Gastrocnemius medialis (tissue), 4 donors: Measurements from ENCODE around the gene LRRC75A. TPM values are rescaled to one million over a fixed set of nuclear protein-coding genes. Genes with fewer than 3 reads are reported as not detected.

Source experiments
- ATAC-seq, 2 donors: fragments of 150-250 bp; one replicate each; pipeline ENCODE4 v1.9.1; 2016
- DNase-seq, 2 donors: peaks; one replicate each; pipeline ENCODE4 v3.0.0-alpha.2; 2019
- H3K27ac ChIP-seq, 4 donors: fragments of 200-600 bp; sonication (generic); 1 replicate in 1 of 4; 2 replicates in 3 of 4; pipeline ENCODE4 v1.5.1; 2016 to 2018; ENCODE audit warnings: mild to moderate bottlenecking in 2 of 4, moderate library complexity in 1 of 4
- H3K27me3 ChIP-seq, 3 donors: fragments of 200-600 bp; sonication (generic) in 2 of 3; 1 replicate in 1 of 3; 2 replicates in 2 of 3; pipeline versions ENCODE4 v1.5.1 to v1.6.0; 2016 to 2019; ENCODE audit warnings: mild to moderate bottlenecking in 1 of 3, moderate library complexity in 1 of 3
- H3K36me3 ChIP-seq, 2 donors: fragments of 200-600 bp; sonication (generic) in 1 of 2; one replicate each; pipeline ENCODE4 v1.5.1; 2017 to 2018
- H3K4me1 ChIP-seq, 2 donors: fragments of 200-600 bp; sonication (generic) in 1 of 2; one replicate each; pipeline ENCODE4 v1.5.1; 2016 to 2017; ENCODE audit warnings: mild to moderate bottlenecking in 2 of 2
- H3K4me3 ChIP-seq, 4 donors: fragments of 200-600 bp; sonication (generic) in 3 of 4; 1 replicate in 1 of 4; 2 replicates in 3 of 4; pipeline ENCODE4 v1.5.1; 2016 to 2019; ENCODE audit warnings: mild to moderate bottlenecking in 2 of 4
- H3K9me3 ChIP-seq, 3 donors: fragments of 200-600 bp; sonication (generic) in 2 of 3; 1 replicate in 1 of 3; 2 replicates in 2 of 3; pipeline ENCODE4 v1.5.1; 2016 to 2019
- CTCF ChIP-seq, 5 experiments: fragments of 450-650 bp in 3 of 5; fragments of 200-600 bp in 2 of 5; sonication (generic) in 2 of 5; IDR thresholded peaks in 4 of 5; conservative IDR thresholded peaks in 1 of 5; 1 replicate in 4 of 5; 2 replicates in 1 of 5; pipeline ENCODE4 v1.5.1; 2016 to 2019; ENCODE audit warnings: antibody characterized with exemption in 5 of 5, mild to moderate bottlenecking in 3 of 5, moderate library complexity in 3 of 5
- POLR2A ChIP-seq, 2 donors: fragments of 450-650 bp; IDR thresholded peaks; one replicate each; pipeline ENCODE4 v1.6.1; 2017; ENCODE audit warnings: antibody characterized with exemption in 2 of 2, mild to moderate bottlenecking in 2 of 2, moderate library complexity in 2 of 2
- in situ Hi-C, 4 donors: fragments of 200-750 bp; cut with MboI; loops; one replicate each; pipeline versions ENCODE4 v1.15.0 to v1.8.0; 2017; ENCODE audit warnings: low sequenced_read_pairs in 4 of 4
- intact Hi-C: fragments of 100-400 bp; cut with DNase I; formaldehyde crosslinking; loops from one replicate; pipeline ENCODE4 v1.15.1; 2023; ENCODE audit warnings: low total_unique reads
- total RNA-seq, 4 donors: library from RNA; depleted of rRNA; stranded (reverse); fragments of >200 nt; gene quantifications; one replicate each; pipeline versions ENCODE4 v1.1.0 to v1.2.3, GENCODE V29; 2016

Gene LRRC75A
- total RNA-seq, 4 donors from 2014 or later, result 0.34 to 0.80 TPM; not detected in 2

GRCh38 chr17:16496820-16497489, 5.0 kb upstream of the LRRC75A start:
- Histone ChIP-seq H3K27me3 (peaks cover 0 to 3% (median 0%) of the 10 kb centered on the region in 3 donors), H3K36me3 (no peaks in the 10 kb centered on the region), H3K27ac (no peak overlapping the region), H3K4me3 (no peak overlapping the region), H3K4me1 (peaks cover 0 to 3% of the 10 kb centered on the region in 2 donors), H3K9me3 (no peaks in the 10 kb centered on the region)
- ATAC-seq (no peak), DNase-seq (no peak)
- intact Hi-C loops, result no loop called here
- in situ Hi-C loops, result no loop called here
- no peak for TF ChIP-seq POLR2A (IDR thresholded peaks at IDR 0.05)
- TF ChIP-seq CTCF (IDR thresholded peaks at IDR 0.05 in 4 of 5, conservative IDR thresholded peaks at IDR 0.05 in 1 of 5), result no peak

- H3K4me1 ChIP-seq, result peaks cover under 1 to 6% of the 10 kb centered on the region in 2 donors
- intact Hi-C loops, result no loop called here
- no peaks in the 10 kb centered on the region for H3K9me3 ChIP-seq
- peaks cover 0 to 4% (median 0%) of the 10 kb centered on the region in 3 donors for H3K27me3 ChIP-seq
- no peak for DNase-seq
- H3K27ac ChIP-seq, result no peak overlapping the region
- H3K36me3 ChIP-seq, result no peaks in the 10 kb centered on the region
- no peak for ATAC-seq
- no peak for TF ChIP-seq CTCF (IDR thresholded peaks at IDR 0.05 in 4 of 5, conservative IDR thresholded peaks at IDR 0.05 in 1 of 5)
- no peak for TF ChIP-seq POLR2A (IDR thresholded peaks at IDR 0.05)
- in situ Hi-C loops, result no loop called here
- H3K4me3 ChIP-seq, result no peak overlapping the region
Measured at GRCh38 chr17:16495980-16496819, 4.2 kb upstream of the LRRC75A start.

- Histone ChIP-seq H3K36me3 (no peaks in the 10 kb centered on the region), H3K9me3 (no peaks in the 10 kb centered on the region), H3K27ac (no peak overlapping the region), H3K4me3 (no peak overlapping the region), H3K4me1 (peaks cover 4 to 10% of the 10 kb centered on the region in 2 donors), H3K27me3 (peaks cover 0 to 7% (median 0%) of the 10 kb centered on the region in 3 donors)
- ATAC-seq (no peak), DNase-seq (no peak)
- in situ Hi-C loops (no loop called here), intact Hi-C loops (no loop called here)
- no peak for TF ChIP-seq CTCF (IDR thresholded peaks at IDR 0.05 in 4 of 5, conservative IDR thresholded peaks at IDR 0.05 in 1 of 5)
- no peak for TF ChIP-seq POLR2A (IDR thresholded peaks at IDR 0.05)
Measured at GRCh38 chr17:16495561-16495960, 3.6 kb upstream of the LRRC75A start.

GRCh38 chr17:16494059-16494458, 2.1 kb upstream of the LRRC75A start:
- intact Hi-C loops, result no loop called here
- no peaks in the 10 kb centered on the region for H3K9me3 ChIP-seq
- H3K4me1 ChIP-seq, result peaks cover 4 to 10% of the 10 kb centered on the region in 2 donors
- DNase-seq, result no peak
- H3K4me3 ChIP-seq, result no peak overlapping the region
- no peak for ATAC-seq
- in situ Hi-C loops, result no loop called here
- TF ChIP-seq POLR2A (IDR thresholded peaks at IDR 0.05), result no peak
- TF ChIP-seq CTCF (IDR thresholded peaks at IDR 0.05 in 4 of 5, conservative IDR thresholded peaks at IDR 0.05 in 1 of 5), result no peak
- no peak overlapping the region for H3K27ac ChIP-seq
- H3K27me3 ChIP-seq, result peaks cover 0 to 7% (median 0%) of the 10 kb centered on the region in 3 donors
- no peaks in the 10 kb centered on the region for H3K36me3 ChIP-seq
